HG02642 (cell line): ENCODE results near the gene STX2.

Experiments used
- ATAC-seq: cut with Tn5 transposase; IDR thresholded peaks from one replicate; pipeline ENCODE4 v1.9.1; 2021; ENCODE audit warnings: mild to moderate bottlenecking; ENCODE audit not compliant: unreplicated experiment, poor library complexity

Gene STX2

DNA sequence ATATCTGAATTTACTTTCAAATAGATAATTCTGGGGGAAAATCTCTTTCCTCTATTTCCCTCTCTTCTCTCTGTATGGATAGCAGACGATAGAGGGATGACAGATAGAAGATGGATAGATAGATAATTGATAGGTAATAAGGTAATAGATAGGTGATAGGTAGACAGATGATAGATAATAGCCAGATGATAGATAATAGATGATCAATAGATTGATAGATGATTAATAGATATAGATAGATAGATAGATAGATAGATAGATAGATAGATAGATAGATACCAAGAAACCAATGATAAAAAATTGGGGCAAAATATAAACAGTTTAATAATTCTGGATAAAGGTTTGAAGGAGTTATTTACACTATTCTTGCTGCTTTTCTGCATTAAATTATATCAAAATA lies 96.3 kb downstream of the STX2 start:
- no peak for ATAC-seq

DNA sequence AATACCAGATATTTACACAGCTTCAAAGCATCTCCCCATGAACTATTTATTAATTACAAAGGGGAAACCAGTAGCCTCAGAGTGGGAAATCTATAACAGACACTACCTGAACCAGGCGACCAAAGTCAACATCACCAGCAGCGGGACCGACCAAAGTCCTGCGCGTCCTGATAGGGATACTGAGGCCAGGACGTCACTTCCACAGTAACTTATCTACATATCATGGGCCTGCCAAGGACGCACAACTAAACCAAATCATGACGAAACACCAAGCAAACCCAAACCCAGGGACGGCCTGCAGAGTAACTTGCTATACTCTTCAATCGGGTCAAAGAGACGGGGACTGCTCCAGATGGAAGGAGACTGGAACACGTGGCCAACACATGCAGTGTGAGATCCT lies 96.9 kb downstream of the STX2 start:
- no peak for ATAC-seq
